Stimulated activated CD4-positive, alpha-beta T cell treated with anti-CD3 and anti-CD28 coated beads, Interleukin-12 subunit alpha, Interleukin-12 subunit beta, amount 100 ng/mL, for 48 hours (primary cell): ENCODE results near the gene PTPRCAP.

Experiments
- DNase-seq, 3 donors: peaks; one replicate each; pipeline ENCODE4 v3.0.0-alpha.2; 2020; ENCODE audit warnings: low read depth in 2 of 3, low spot score in 1 of 3

The PTPRCAP gene

DNA sequence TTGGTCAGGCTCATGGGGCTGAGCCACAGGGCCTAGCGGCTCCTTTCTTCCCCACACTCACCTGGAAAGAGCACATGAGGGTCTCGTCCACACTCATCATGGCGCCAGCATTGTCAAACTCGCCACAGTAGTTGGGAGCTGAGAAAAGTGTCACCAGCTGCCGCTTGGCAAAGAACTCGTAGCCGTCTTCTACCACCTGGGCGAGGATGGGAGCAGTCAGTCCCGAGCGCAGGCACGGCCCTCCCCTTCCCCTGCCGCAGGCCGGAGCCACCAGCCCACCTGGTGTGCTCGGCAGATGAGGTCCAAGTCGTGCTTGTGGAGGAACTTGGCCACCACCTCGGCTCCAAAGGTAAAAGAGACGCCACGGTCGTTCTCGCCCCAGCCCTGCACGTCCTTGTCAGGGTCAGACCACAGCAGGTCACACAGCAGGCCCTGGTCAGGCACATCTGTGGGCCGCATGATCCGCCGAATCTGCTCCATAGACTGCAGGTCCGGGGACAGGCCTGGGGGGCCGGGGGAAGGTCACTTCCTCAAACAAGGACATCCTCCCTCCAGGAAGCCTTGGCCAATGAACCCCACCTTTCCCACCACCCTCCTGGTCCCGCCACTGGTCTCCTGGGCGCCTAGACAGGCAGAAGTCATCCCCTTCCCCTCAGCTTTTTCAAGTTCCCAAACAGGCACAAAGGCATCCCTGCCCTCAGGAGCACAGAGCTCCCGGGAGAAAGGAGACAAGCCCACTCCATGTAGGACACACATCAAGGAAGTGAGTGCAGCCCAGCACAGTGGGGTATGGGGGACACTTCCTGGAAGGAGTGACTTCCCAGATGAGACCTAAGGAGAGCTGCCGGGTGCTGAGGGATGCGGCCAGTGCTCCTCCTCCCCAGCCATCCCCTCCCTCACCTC lies 38.6 kb downstream of the PTPRCAP start:
- no peak for DNase-seq

DNA sequence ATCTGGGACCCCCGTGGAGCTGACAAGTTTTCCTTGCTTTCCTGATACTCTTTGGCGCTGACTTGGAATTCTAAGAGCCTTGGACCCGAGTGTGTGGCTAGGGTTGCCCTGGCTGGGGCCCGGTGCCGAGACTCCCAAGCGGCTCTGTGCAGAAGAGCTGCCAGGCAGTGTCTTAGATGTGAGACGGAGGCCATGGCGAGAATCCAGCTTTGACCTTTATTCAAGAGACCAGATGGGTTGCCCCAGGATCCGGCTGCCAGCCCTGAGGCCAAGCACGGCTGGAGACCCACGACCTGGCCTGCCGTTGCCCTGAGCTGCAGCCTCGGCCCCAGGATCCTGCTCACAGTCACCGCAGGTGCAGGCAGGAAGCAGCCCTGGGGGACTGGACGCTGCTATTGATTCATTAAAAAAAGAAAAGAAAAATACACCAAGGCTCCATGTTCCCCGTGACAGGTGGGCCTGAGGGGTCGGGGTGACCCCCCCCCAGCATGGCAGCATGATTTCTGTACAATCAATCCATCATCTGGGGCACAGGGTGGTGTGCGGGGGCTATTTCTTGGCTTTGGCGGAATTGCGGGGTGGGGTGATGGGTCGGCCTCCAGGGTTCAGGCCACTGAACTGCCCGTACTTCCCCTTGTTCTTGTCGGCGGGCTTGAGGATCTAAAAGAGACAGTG lies 39.4 kb downstream of the PTPRCAP start:
- DNase-seq: no peak

DNA sequence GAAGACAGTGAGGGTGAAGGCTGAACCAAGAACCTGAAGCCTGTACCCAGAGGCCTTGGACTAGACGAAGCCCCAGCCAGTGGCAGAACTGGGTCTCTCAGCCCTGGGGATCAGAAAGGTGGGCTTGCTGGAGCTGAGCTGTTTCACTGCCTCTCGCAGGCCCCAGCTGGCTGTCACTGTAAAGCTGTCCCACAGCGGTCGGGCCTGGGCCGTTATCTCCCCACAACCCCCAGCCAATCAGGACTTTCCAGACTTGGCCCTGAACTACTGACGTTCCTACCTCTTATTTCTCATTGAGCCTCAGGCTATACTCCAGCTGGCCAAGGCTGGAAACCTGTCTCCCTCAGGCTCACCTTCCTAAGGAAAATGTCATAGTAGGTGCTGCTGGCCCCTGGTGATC lies 39.9 kb downstream of the PTPRCAP start:
- DNase-seq: no peak

DNA sequence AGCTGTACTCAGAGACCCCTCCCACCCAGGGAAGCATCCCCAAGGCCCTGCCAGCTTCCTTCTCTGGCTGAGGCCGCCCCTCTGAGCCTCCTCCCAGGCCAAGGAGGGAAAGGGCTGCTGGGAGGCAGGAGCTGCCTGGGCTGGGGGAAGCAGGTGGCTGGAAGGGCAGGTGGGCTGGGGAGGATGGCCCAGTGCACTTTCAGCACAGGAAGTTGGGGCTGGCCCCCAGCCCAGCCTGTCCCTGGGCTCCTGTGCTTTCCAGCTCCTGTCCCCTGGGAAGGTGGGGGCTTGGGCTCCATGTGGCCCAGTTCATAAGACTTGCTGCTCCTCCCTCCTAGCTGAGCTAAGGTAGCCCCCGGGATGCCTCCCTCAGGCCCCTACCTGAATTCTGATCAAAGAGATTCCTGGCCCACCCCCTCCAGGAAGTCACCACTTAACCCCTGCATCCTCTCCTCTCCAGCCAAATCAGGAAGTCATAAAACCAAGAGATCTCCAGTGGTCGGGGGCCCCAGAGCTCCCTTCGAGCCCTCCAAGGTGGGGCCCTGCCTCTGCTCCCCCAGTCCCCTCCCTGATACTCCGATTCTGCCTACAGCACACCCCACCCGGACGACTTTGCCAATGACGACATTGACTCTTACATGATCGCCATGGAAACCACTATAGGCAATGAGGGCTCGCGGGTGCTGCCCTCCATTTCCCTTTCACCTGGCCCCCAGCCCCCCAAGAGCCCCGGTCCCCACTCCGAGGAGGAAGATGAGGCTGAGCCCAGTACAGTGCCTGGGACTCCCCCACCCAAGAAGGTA lies 40.7 kb downstream of the PTPRCAP start:
- no peak for DNase-seq

DNA sequence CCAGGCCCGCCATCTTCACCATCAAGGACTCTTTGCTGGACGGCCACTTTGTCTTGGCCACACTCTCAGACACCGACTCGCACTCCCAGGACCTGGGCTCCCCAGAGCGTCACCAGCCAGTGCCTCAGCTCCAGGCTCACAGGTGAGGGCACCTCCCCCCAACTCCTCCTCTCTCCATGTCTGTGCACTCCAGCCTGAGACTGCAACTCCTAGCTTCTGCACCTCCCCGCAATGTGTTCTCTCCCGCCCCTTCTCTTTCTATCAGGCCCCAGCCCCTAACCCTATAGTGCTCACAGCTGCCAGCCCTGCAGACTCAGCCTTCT lies 41.3 kb downstream of the PTPRCAP start:
- no peak for DNase-seq

DNA sequence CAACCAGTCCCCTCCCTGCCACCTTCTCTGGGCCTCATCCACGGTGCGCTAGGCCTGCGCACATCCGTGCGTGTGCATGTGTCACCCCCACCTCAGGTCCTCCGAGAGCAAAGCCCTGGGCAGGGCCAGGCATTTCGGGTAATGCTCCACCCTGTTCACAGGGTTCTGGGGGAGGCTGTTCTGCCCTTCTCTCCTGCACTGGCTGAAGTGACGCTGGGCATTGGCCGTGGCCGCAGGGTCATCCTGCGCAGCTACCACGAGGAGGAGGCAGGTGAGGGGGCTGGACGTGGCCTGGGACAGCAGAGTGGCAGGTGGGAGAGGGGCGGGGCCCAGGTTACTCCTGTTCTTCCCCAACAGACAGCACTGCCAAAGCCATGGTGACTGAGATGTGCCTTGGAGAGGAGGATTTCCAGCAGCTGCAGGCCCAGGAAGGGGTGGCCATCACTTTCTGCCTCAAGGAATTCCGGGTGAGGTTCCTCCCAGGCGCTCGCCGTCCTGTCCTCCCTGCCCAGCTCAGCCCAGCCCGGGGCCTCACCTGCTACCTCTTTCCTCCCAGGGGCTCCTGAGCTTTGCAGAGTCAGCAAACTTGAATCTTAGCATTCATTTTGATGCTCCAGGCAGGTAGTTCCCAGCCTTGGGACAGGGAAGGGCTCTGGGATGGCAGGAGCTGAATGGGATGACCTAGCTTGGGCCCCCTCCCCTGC lies 41.8 kb downstream of the PTPRCAP start:
- no peak for DNase-seq

DNA sequence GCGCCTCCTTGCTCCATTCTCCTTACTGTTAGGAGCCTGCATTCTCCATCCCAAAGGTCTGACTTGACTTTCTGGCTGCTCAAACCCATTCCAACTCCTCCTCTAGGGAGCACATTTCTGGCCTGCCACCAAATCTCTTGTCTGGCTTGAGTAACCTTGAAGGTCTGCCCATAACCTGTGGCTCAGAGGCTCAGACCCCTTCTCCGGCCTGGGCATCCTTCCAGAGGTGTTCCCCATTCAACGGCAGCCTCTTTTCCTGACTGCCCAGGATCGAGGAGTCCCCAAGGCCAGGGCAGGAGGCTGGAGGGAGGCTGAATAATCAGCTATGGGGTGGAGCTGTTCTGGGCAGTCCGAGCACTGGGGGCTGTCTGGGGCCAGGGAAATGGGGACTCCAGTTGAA lies 43.5 kb downstream of the PTPRCAP start:
- DNase-seq: no peak

DNA sequence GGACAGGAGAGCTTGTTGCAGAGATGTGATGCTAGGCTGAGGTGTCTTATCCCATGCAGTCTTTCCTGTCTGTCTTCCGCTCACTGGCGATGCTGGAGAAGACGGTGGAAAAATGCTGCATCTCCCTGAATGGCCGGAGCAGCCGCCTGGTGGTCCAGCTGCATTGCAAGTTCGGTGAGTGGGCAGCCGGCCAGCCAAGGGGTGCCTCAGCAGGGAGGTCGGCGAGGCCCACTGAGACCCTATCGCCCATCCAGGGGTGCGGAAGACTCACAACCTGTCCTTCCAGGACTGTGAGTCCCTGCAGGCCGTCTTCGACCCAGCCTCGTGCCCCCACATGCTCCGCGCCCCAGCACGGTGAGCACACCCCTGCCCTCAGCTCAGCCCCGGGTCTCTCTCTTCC lies 44.0 kb downstream of the PTPRCAP start:
- DNase-seq: no peak

DNA sequence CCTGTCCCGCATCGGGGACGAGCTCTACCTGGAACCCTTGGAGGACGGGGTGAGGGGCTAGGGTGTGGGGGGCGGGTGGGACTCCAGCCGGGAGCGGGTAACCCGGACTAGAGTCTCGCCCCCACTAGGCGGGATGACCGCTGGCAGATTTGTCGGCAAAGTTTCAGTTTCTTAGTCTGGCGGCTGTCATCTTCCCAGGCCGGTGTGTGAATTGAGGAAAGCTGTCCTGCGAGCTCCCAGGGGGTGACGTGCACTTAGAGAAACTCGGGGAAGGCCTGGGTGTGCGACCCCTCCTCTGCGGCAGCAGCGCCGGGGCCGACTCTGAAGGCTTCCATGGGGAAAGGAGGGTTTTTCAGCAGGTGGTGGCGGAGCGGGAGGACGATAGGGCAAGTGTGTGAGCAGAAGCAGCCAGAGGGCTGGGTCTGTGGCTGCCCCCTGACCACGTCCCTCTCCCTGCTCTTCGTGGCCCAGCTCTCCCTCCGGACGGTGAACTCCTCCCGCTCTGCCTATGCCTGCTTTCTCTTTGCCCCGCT lies 45.2 kb downstream of the PTPRCAP start:
- DNase-seq: no peak

DNA sequence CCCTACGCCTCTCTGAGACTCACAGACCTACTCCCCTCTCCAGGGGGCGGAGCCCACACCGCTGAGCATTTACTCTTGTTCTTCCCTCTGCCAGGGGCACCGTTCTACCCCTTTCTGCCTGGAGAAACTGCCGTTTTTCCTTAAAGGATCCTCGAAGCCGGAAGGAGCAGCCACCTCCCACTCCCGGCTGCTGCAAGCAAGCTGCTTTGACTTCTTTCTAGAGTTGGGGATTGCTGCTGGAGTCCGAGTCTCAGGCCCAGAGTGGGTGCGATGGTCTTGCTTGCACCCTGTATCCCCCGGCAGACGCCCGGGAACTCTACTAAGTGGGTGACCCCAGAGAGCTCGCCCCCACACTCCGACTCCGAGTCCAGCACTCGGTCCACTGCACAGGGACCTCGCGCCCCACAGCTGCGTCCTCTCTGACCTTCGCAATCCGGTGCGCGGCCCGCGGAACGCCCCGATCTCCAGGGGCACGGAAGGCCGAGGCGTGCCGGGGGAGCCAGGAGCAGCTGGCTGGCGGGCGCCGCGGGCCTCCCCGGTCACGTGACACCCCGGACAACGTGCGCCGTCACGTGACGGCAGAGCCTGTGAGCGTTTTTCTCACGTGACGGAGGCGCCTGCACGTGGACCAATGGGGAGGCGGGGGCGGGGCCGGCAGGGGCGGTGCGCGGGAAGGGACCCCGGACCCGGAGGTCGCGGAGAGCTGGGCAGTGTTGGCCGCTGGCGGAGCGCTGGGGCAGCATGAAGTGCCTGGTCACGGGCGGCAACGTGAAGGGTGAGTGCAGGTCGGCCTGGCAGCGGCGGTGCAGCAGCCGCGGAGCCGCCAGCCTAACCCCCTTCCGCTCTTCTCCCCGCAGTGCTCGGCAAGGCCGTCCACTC lies 45.9 kb downstream of the PTPRCAP start, which contains the start of gene RAD9A:
Gene RAD9A (plus strand): TSS at position 683 of the 879 bp plus-strand sequence. CDS start 59 bp downstream, at position 742.
- peak; percentile 86 to 94 (median 90) for DNase-seq

DNA sequence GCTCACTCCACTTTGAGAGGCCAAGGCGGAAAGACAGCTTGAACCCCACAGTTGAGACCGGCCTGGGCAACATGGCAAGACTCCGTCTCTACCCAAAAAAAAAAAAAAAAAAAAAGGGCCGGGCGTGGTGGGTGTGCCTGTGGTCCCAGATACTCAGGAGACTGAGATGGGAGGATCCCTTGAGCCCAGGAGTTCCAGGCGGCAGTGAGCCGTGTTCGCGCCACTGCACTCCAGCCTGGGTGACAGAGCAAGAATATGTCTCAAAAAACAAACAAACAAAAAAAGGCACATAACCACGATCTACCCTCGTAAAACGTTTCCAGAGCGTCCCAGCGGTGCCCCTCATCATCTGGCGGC lies 46.6 kb downstream of the PTPRCAP start:
- no peak for DNase-seq

DNA sequence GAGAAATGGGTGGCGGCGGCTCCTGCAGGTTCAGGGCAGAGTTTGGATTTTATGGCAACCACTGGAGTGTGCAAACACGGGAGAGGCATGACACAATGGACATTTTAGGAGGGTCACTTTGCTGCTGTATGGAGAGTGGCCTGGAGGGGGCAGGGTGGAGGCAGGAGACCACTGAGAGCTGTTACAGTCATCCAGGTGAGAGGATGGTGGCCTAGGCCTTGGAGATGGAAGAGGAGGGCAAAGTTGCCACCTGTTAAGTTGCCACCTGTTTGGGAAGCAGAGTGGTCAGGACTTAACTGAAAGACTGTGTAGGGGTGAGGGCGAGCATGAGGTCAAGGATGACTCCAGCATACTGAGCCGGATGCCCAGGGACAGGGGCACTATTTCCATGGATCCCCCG lies 48.0 kb downstream of the PTPRCAP start:
- DNase-seq: no peak

DNA sequence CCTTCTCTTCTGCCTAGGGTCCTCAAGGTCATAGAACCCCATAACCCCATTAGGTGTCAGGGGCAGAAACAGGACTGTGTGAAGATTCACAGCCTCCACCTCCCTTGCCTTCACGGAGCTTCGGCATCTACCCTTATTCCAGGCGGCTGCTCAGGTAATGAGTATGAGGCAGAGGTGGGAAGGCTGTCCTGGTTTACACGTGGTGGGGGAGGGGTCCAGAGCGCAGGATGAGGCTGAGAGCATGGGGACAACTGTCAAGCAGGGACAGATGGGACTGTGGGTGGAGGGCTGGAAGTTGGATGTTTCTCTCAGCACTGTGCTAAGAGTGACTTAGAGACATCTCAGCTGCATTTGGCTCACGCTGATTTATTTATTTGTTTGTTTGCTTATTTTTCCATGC lies 50.0 kb downstream of the PTPRCAP start:
- DNase-seq: no peak

DNA sequence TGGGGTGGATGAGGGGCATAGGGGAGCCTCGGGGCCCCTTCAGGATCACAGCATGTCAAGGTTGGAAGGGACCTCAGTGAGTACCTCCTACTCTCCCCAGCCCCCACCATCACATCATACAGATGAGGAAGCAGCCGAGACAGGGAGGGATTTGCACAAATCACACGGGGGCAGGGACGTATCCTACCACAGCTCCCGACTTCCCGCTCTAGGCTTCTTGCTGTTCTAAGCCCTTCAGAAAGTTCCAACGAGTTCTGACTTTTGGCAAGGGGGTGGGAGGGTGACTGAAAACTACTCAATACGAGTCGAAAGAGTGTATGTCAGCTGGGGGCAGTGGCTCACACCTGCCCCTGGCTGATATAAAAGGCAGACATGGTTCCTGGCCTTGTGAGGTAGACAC lies 50.4 kb downstream of the PTPRCAP start:
- DNase-seq: no peak
